Endothelial cell of umbilical vein (primary cell): Measurements from ENCODE around the gene TTLL11. TPM values are rescaled to one million over a fixed set of nuclear protein-coding genes. Genes with fewer than 3 reads are reported as not detected.

Experiments
- BruUV-seq: library from RNA; stranded (reverse); fragments of 400-500 nt; replicated peaks from 2 replicates; lab custom pipeline; 2021; lab: Mats Ljungman, UMichigan
- CTCF ChIA-PET: fragments of 300-600, 350-600 bp; sonication (Branson Sonifier 250); formaldehyde crosslinking; loops from one replicate; lab custom pipeline; 2021; ENCODE audit warnings: antibody characterized with exemption, inconsistent platforms; lab: Charles Lee
- POLR2A ChIA-PET: fragments of 300-600, 350-600 bp; sonication (Branson Sonifier 250); formaldehyde crosslinking; loops from one replicate; lab custom pipeline; 2021; ENCODE audit warnings: antibody characterized with exemption, inconsistent platforms; lab: Charles Lee
- DNase-seq: peaks from one replicate; pipeline ENCODE4 v3.0.0-alpha.2; 2011; ENCODE audit warnings: low read depth, low spot score
- FAIRE-seq: peaks from 2 replicates; lab custom pipeline; 2011; peaks lifted over from hg19 to GRCh38; lab: Jason Lieb, UNC
- H2AFZ ChIP-seq: 2 replicates; pipeline ENCODE4 v1.6.0; 2012; ENCODE audit warnings: low read depth, low read length, control low read depth, inconsistent platforms
- H3K27ac ChIP-seq: 2 replicates; pipeline ENCODE4 v1.5.1; 2011; ENCODE audit warnings: low read depth, mild to moderate bottlenecking, control low read depth, low read length, moderate library complexity; ENCODE audit not compliant: insufficient read depth
- H3K27me3 ChIP-seq, 2 experiments: 2 replicates each; pipeline versions ENCODE4 v1.6.0 to v1.6.1; 2011; ENCODE audit warnings: low read length in 2 of 2, mixed read lengths in 1 of 2; ENCODE audit not compliant: control insufficient read depth in 2 of 2, insufficient read depth in 2 of 2
- H3K36me3 ChIP-seq, 2 experiments: 2 replicates in 1 of 2; 3 replicates in 1 of 2; pipeline ENCODE4 v1.5.1; 2011; ENCODE audit warnings: low read length in 2 of 2, mild to moderate bottlenecking in 1 of 2, moderate library complexity in 1 of 2; ENCODE audit not compliant: control insufficient read depth in 2 of 2, insufficient read depth in 2 of 2; ENCODE audit errors: extremely low read depth in 1 of 2
- H3K4me1 ChIP-seq: 3 replicates; pipeline ENCODE4 v1.5.1; 2011; ENCODE audit warnings: mild to moderate bottlenecking, low read length; ENCODE audit not compliant: control insufficient read depth, insufficient read depth; ENCODE audit errors: extremely low read depth
- H3K4me2 ChIP-seq: 2 replicates; pipeline ENCODE4 v1.6.1; 2011; ENCODE audit warnings: low read length, control low read depth, mixed read lengths; ENCODE audit not compliant: insufficient read depth
- H3K4me3 ChIP-seq, 3 experiments: fragments of 200-600 bp in 1 of 3; sonication (generic), shearing (Covaris generic) in 1 of 3; replicated peaks in 1 of 3; 2 replicates each; pipeline ENCODE4 v1.5.1; 2011 to 2016; ENCODE audit warnings: control low read depth in 3 of 3, low read length in 3 of 3, mild to moderate bottlenecking in 2 of 3, inconsistent platforms in 1 of 3, low read depth in 1 of 3, moderate library complexity in 1 of 3; ENCODE audit not compliant: insufficient read depth in 1 of 3
- H3K79me2 ChIP-seq: 2 replicates; pipeline ENCODE4 v1.6.0; 2012; ENCODE audit warnings: low read length, inconsistent platforms; ENCODE audit not compliant: control insufficient read depth, insufficient read depth
- H3K9ac ChIP-seq: replicated peaks from 2 replicates; pipeline ENCODE3; 2011; ENCODE audit warnings: low read length, control low read depth; ENCODE audit not compliant: insufficient read depth; ENCODE audit errors: extremely low read depth
- H3K9me1 ChIP-seq: replicated peaks from 3 replicates; pipeline ENCODE4 v1.6.0; 2011; ENCODE audit warnings: mild to moderate bottlenecking, low read length; ENCODE audit not compliant: control insufficient read depth, insufficient read depth; ENCODE audit errors: extremely low read depth
- H3K9me3 ChIP-seq: replicated peaks from 2 replicates; pipeline ENCODE4 v1.5.1; 2012; ENCODE audit warnings: low read length, inconsistent platforms; ENCODE audit not compliant: control insufficient read depth, insufficient read depth
- H4K20me1 ChIP-seq: replicated peaks from 2 replicates; pipeline ENCODE3; 2011; ENCODE audit warnings: mild to moderate bottlenecking, low read length; ENCODE audit not compliant: control insufficient read depth, insufficient read depth; ENCODE audit errors: extremely low read depth
- CTCF ChIP-seq, 2 donors: IDR thresholded peaks; 1 replicate in 1 of 2; 2 replicates in 1 of 2; pipeline ENCODE4 v1.5.1; 2011; ENCODE audit warnings: low read length in 2 of 2, mild to moderate bottlenecking in 2 of 2, moderate library complexity in 2 of 2, control low read depth in 1 of 2, inconsistent platforms in 1 of 2, low read depth in 1 of 2; ENCODE audit not compliant: insufficient read depth in 1 of 2; ENCODE audit errors: extremely low read depth in 1 of 2
- EZH2 ChIP-seq: IDR thresholded peaks from 2 replicates; pipeline ENCODE4 v1.6.1; 2012; ENCODE audit warnings: borderline replicate concordance, low read depth, mild to moderate bottlenecking, moderate library complexity, low read length, inconsistent platforms; ENCODE audit not compliant: severe bottlenecking
- FOS ChIP-seq: IDR thresholded peaks from 2 replicates; pipeline ENCODE4 v1.6.1; 2011; ENCODE audit warnings: mild to moderate bottlenecking, low read length, moderate library complexity, borderline replicate concordance; ENCODE audit not compliant: insufficient read depth
- GATA2 ChIP-seq: IDR thresholded peaks from 2 replicates; pipeline ENCODE4 v1.7.0; 2011; ENCODE audit warnings: low read depth, mild to moderate bottlenecking, moderate library complexity, mixed read lengths, low read length; ENCODE audit not compliant: insufficient read length, insufficient read depth
- JUN ChIP-seq: IDR thresholded peaks from 2 replicates; pipeline ENCODE4 v1.6.1; 2011; ENCODE audit warnings: borderline replicate concordance, low read depth; ENCODE audit not compliant: insufficient read length, insufficient read depth
- MYC ChIP-seq: IDR thresholded peaks from one replicate; pipeline ENCODE4 v1.6.1; 2011; ENCODE audit warnings: mild to moderate bottlenecking, low read depth, low read length
- POLR2AphosphoS5 ChIP-seq: IDR thresholded peaks from 2 replicates; pipeline ENCODE4 v1.6.1; 2012; ENCODE audit warnings: low read depth, mild to moderate bottlenecking, control low read depth, low read length, moderate library complexity; ENCODE audit not compliant: insufficient read depth
- dilution Hi-C: fragments of 300-500 bp; cut with MboI; formaldehyde crosslinking; loops from one replicate; pipeline ENCODE4 v1.15.0; 2019; ENCODE audit warnings: low sequenced_read_pairs; ENCODE audit not compliant: extremely low pct_ligation_motif_present
- intact Hi-C: fragments of 100-400 bp; cut with micrococcal nuclease; formaldehyde crosslinking; loops from one replicate; pipeline ENCODE4 v1.10.0; 2022
- polyA plus RNA-seq, 4 experiments: library from polyadenylated mRNA; depleted of rRNA in 3 of 4; stranded (reverse) in 3 of 4; unstranded in 1 of 4; fragments of >200 nt; gene quantifications; 2 replicates each; pipeline versions ENCODE4 v1.2.1 to v1.2.3, GENCODE V29; 2011 to 2012; ENCODE audit warnings: missing spikeins in 1 of 4
- total RNA-seq: library from RNA; stranded (reverse); gene quantifications from 2 replicates; pipeline ENCODE4 v1.2.3, GENCODE V29; 2021

TTLL11 gene
- total and polyA plus RNA-seq, 2 donors (not counting 3 experiments of a cell fraction or from before 2014, with no cell fraction given): 4.9 to 5.1 TPM

GRCh38 chr9:121893786-121894185 is 199.3 kb downstream of the TTLL11 start:
- no peak overlapping the region for H3K27ac ChIP-seq
- no peaks in the 10 kb centered on the region for H3K36me3 ChIP-seq
- CTCF ChIA-PET: no interaction called here
- DNase-seq (no peak), FAIRE-seq (no peak)
- H2AFZ ChIP-seq: no peak overlapping the region
- no peaks in the 10 kb centered on the region for H3K4me1 ChIP-seq
- POLR2A ChIA-PET: no interaction called here
- no peaks in the 10 kb centered on the region for H3K9me3 ChIP-seq
- intact Hi-C loops: no loop called here
- no peak overlapping the region for H3K4me2 ChIP-seq
- no peaks in the 10 kb centered on the region for H3K27me3 ChIP-seq
- BruUV-seq: no TSS peak
- no peaks in the 10 kb centered on the region for H3K9me1 ChIP-seq
- no peaks in the 10 kb centered on the region for H4K20me1 ChIP-seq
- H3K79me2 ChIP-seq: no peaks in the 10 kb centered on the region
- no peak overlapping the region for H3K4me3 ChIP-seq
- H3K9ac ChIP-seq: no peak overlapping the region
- TF ChIP-seq MYC: no peak
- TF ChIP-seq CTCF (IDR thresholded peaks at IDR 0.05; ENCODE audit: extremely low read depth in 1 of 2, insufficient read depth in 1 of 2, low read depth in 1 of 2, low read length in 2 of 2): no peak
- no peak for TF ChIP-seq JUN
- TF ChIP-seq FOS: no peak
- no peak for TF ChIP-seq GATA2
- no peak for TF ChIP-seq EZH2
- TF ChIP-seq POLR2AphosphoS5: no peak
- dilution Hi-C loops: no loop called here
